Osteoblast (primary cell): ENCODE data around the gene RLBP1. TPM values are rescaled to one million over a fixed set of nuclear protein-coding genes. Genes with fewer than 3 reads are reported as not detected.

Experiments used
- DNase-seq: peaks from one replicate; pipeline ENCODE4 v3.0.0; 2011; ENCODE audit warnings: low spot score, mixed read lengths; ENCODE audit not compliant: insufficient read length; ENCODE audit errors: missing footprints
- H2AFZ ChIP-seq: 2 replicates; pipeline ENCODE4 v1.6.0; 2011; ENCODE audit warnings: mild to moderate bottlenecking, low read length
- H3K27ac ChIP-seq: 2 replicates; pipeline ENCODE4 v1.5.1; 2011; ENCODE audit warnings: mild to moderate bottlenecking, low read depth, low read length, moderate library complexity
- H3K27me3 ChIP-seq: 2 replicates; pipeline ENCODE4 v1.6.0; 2012; ENCODE audit warnings: mild to moderate bottlenecking, control low read depth, inconsistent platforms, low read length, moderate library complexity; ENCODE audit not compliant: insufficient read depth
- H3K36me3 ChIP-seq: 2 replicates; pipeline ENCODE4 v1.5.1; 2011; ENCODE audit warnings: mild to moderate bottlenecking, low read length, control low read depth, moderate library complexity; ENCODE audit not compliant: insufficient read depth
- H3K4me1 ChIP-seq: 2 replicates; pipeline ENCODE4 v1.5.1; 2011; ENCODE audit warnings: mild to moderate bottlenecking, low read length, control low read depth, moderate library complexity; ENCODE audit not compliant: insufficient read depth
- H3K4me2 ChIP-seq: 2 replicates; pipeline ENCODE4 v1.6.0; 2011; ENCODE audit warnings: mild to moderate bottlenecking, low read length; ENCODE audit not compliant: insufficient read depth
- H3K4me3 ChIP-seq: fragments of 200-600 bp; sonication (generic); 3 replicates; pipeline ENCODE4 v1.5.1; 2012; ENCODE audit warnings: mild to moderate bottlenecking, low read length, inconsistent platforms; ENCODE audit not compliant: insufficient read depth
- H3K79me2 ChIP-seq: 2 replicates; pipeline ENCODE4 v1.6.0; 2012; ENCODE audit warnings: mild to moderate bottlenecking, low read length, control low read depth, inconsistent platforms; ENCODE audit not compliant: insufficient read depth
- H3K9me3 ChIP-seq: 2 replicates; pipeline ENCODE4 v1.5.1; 2011; ENCODE audit warnings: low read depth, low read length, control low read depth
- H4K20me1 ChIP-seq: 2 replicates; pipeline ENCODE4 v1.6.0; 2012; ENCODE audit warnings: mild to moderate bottlenecking, low read length, control low read depth; ENCODE audit not compliant: insufficient read depth
- total RNA-seq: library from RNA; depleted of rRNA; stranded (reverse); fragments of >200 nt; gene quantifications from 2 replicates; pipeline ENCODE4 v1.2.3, GENCODE V29; 2012
- TF ChIP-seq, protein P1 (sequence below): IDR thresholded peaks from 2 replicates; pipeline ENCODE4 v1.5.1; 2011; ENCODE audit warnings: mild to moderate bottlenecking, low read depth, low read length, moderate library complexity; ENCODE audit errors: extremely low read depth

RLBP1 gene
- total RNA-seq, 1 donor = under 0.01 TPM

DNA sequence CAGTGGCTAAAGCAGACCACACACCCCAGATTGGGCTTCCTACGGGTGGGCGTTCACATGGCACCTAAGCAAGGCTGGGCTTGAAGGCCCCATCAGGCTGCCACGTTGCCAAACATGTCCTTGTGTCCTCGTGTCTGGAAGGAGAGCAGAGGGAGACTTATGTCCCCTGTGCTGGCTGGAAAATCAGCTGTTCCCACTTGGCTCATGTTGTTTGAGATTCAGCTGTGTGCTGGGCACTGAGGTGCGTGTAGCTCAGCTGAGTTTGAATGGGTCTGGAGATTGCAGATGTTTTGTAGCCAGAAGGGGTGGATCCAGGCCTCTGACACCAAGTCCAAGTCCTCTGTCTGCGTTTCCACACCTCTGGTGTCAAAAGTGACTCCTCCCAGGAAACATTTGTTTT, 34.6 kb downstream of the RLBP1 start:
- TF ChIP-seq, protein P1, sequence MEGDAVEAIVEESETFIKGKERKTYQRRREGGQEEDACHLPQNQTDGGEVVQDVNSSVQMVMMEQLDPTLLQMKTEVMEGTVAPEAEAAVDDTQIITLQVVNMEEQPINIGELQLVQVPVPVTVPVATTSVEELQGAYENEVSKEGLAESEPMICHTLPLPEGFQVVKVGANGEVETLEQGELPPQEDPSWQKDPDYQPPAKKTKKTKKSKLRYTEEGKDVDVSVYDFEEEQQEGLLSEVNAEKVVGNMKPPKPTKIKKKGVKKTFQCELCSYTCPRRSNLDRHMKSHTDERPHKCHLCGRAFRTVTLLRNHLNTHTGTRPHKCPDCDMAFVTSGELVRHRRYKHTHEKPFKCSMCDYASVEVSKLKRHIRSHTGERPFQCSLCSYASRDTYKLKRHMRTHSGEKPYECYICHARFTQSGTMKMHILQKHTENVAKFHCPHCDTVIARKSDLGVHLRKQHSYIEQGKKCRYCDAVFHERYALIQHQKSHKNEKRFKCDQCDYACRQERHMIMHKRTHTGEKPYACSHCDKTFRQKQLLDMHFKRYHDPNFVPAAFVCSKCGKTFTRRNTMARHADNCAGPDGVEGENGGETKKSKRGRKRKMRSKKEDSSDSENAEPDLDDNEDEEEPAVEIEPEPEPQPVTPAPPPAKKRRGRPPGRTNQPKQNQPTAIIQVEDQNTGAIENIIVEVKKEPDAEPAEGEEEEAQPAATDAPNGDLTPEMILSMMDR = no peak
- H3K4me2 ChIP-seq = no peak overlapping the region
- peaks cover 55% of the 10 kb centered on the region for H3K36me3 ChIP-seq
- H3K79me2 ChIP-seq = no peaks in the 10 kb centered on the region
- no peak for DNase-seq
- H3K27me3 ChIP-seq = no peaks in the 10 kb centered on the region
- H4K20me1 ChIP-seq = no peaks in the 10 kb centered on the region
- peaks cover 11% of the 10 kb centered on the region for H3K4me1 ChIP-seq
- no peak overlapping the region for H3K4me3 ChIP-seq
- H3K9me3 ChIP-seq = no peaks in the 10 kb centered on the region
- H3K27ac ChIP-seq = no peak overlapping the region
- no peak overlapping the region for H2AFZ ChIP-seq

DNA sequence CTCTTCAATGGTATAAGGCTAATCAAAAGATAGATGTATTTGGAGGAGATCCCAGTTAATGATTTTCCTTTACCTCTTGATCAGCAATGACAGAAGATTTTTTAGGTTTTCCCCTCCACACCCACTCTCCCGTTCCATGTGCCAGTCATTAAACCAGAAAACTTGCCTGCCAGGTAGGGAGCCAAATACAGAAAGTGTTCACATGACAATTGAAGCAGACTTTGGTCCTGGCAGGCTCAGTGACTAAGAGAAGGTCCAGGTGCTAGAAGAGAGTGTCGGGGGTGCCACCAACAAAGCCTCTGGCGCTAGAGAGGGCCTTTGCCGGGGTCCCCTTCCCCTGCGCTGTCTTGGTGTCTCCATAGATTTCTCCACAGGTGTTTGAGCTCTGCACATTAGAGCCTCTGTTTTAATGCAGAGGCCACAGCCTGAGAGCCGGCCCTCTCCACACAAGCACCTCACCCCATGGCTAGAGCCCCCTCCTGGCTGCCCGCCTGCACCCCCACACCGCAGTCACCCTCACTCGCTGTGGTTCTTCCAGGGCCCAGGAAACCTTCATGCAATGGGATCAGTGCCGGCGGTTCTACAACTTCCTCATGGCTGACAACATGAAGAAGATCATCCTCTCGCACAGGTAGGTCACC, 36.4 kb downstream of the RLBP1 start:
- Histone ChIP-seq H3K27me3 (no peaks in the 10 kb centered on the region), H3K4me1 (peaks cover 16% of the 10 kb centered on the region), H4K20me1 (peaks cover 5% of the 10 kb centered on the region), H3K27ac (no peak overlapping the region), H3K79me2 (no peaks in the 10 kb centered on the region), H3K4me2 (no peak overlapping the region), H2AFZ (no peak overlapping the region), H3K36me3 (peaks cover 40% of the 10 kb centered on the region), H3K9me3 (no peaks in the 10 kb centered on the region), H3K4me3 (no peak overlapping the region)
- TF ChIP-seq, protein P1 = no peak
- no peak for DNase-seq

DNA sequence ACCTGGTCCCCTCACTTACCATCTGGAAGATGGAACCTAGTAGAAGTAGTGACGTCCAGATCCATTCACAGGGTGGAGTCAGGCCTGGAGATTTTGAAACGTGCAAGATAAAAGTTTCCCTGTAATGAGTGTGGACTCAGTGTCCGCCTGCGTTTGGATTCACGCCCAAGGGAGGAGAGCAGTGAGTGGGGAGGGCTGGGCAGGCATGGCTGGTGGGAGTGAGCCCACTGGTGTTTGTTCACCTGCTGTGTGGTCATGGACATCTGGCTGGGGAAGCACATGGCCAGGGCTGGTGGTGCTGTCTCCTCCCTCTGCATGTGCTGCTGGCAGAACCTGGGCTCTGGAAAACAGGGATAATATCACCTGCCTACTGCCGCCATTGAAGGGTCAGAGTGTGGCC, 37.0 kb downstream of the RLBP1 start:
- DNase-seq = no peak
- peaks cover 22% of the 10 kb centered on the region for H3K4me1 ChIP-seq
- no peaks in the 10 kb centered on the region for H3K79me2 ChIP-seq
- peaks cover 5% of the 10 kb centered on the region for H4K20me1 ChIP-seq
- H3K4me3 ChIP-seq = no peak overlapping the region
- TF ChIP-seq, protein P1 = no peak
- H3K27ac ChIP-seq = no peak overlapping the region
- H2AFZ ChIP-seq = no peak overlapping the region
- H3K4me2 ChIP-seq = no peak overlapping the region
- no peaks in the 10 kb centered on the region for H3K9me3 ChIP-seq
- H3K36me3 ChIP-seq = peaks cover 33% of the 10 kb centered on the region
- no peaks in the 10 kb centered on the region for H3K27me3 ChIP-seq

DNA sequence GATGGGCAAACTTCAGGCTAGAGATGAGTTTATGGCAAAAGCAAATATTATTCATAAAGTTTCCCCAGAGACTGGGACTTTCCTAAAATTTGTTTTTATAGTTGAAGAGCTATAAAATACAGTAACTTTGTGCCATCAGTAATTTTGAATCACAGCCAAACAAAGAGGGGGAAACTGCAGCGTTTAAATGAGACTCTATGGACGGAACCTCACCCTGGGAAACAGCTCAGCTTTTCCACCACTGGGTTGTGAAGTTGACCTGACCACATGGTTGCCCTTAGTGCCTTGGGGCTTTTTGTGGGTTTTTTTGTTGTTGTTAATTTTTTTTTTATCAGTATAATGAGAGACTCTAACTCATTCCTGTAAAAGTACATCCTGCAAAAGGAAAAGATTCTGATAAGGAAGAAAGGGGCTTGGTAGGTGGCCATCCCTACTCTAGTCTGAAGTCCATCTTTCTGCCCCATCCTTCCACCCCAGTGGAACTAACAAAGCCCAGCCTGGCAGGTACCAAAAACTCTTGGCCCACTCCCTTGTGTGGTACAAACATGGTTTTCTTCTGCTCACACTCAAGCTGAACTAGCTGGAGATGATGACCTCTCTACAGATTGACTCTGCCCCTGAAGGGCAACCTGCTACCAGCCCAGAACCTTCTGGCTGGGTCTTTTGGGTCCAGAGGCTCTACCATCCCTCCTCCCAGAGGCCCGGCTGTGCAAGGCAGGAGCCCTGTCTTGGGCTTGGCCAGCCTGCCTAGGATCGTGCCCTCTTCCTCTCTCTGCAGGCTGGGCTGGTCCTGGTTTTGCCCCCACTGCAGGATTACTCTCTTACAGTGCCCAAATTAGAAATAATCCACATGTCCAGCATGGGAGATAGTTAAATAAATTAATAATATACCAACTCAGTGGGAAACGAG, 41.2 kb downstream of the RLBP1 start:
- Histone ChIP-seq H3K27me3 (no peaks in the 10 kb centered on the region), H4K20me1 (peaks cover 5% of the 10 kb centered on the region), H3K4me3 (no peak overlapping the region), H3K36me3 (peaks cover 38% of the 10 kb centered on the region), H3K79me2 (no peaks in the 10 kb centered on the region), H2AFZ (no peak overlapping the region), H3K9me3 (no peaks in the 10 kb centered on the region), H3K4me1 (peaks cover 14% of the 10 kb centered on the region), H3K4me2 (no peak overlapping the region), H3K27ac (peak overlapping the region; percentile 30)
- peak; percentile 81 for DNase-seq
- TF ChIP-seq, protein P1 = no peak
